GM10248 (cell line): ENCODE results near the gene EEFSEC.

Experiments used
- CTCF ChIA-PET: fragments of 300-600 bp; sonication (Branson Sonifier 250); formaldehyde crosslinking; extraction: SDS; loops from one replicate; lab custom pipeline; 2021; ENCODE audit warnings: antibody characterized with exemption; lab: Yijun Ruan, JAX
- POLR2A ChIA-PET: fragments of 350-650 bp; sonication (Branson Sonifier 250); formaldehyde crosslinking; extraction: SDS; loops from one replicate; lab custom pipeline; 2020; ENCODE audit warnings: antibody characterized with exemption; lab: Yijun Ruan, JAX
- DNase-seq: peaks from one replicate; pipeline ENCODE4 v3.0.0; 2012; ENCODE audit errors: extremely low spot score
- TF ChIP-seq, protein P1 (sequence below): IDR thresholded peaks from 2 replicates; pipeline ENCODE4 v1.5.1; 2012; ENCODE audit warnings: mild to moderate bottlenecking, low read depth; ENCODE audit errors: extremely low read depth, missing control alignments, control extremely low read depth

Gene EEFSEC

DNA sequence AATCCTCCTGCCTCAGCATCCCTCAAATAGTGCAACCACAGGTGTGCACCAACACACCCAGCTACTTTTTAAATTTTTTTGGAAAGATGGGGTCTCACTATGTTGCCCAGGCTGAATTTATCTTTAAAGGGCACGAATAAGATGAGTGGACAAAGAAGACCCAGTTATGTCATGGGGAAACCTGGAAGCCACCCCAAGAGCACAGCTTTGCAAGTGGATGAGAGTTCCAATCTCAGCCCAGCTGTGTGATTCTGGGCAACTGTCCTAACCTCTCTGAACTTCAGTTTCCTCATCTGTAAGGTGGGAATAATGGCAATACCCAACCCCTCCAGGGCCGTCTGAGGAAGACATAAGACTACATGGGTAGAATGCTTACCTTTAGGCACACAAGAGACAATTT lies 281.2 kb downstream of the EEFSEC start:
- DNase-seq = no peak
- CTCF ChIA-PET = interaction anchor here (1.0 to 3.6 kb wide), 3 partner anchors 9 to 339 kb away, joined by 3 to 18 read pairs (median 3); no protein-coding TSS in a partner anchor
- POLR2A ChIA-PET = no interaction called here
- TF ChIP-seq, protein P1, sequence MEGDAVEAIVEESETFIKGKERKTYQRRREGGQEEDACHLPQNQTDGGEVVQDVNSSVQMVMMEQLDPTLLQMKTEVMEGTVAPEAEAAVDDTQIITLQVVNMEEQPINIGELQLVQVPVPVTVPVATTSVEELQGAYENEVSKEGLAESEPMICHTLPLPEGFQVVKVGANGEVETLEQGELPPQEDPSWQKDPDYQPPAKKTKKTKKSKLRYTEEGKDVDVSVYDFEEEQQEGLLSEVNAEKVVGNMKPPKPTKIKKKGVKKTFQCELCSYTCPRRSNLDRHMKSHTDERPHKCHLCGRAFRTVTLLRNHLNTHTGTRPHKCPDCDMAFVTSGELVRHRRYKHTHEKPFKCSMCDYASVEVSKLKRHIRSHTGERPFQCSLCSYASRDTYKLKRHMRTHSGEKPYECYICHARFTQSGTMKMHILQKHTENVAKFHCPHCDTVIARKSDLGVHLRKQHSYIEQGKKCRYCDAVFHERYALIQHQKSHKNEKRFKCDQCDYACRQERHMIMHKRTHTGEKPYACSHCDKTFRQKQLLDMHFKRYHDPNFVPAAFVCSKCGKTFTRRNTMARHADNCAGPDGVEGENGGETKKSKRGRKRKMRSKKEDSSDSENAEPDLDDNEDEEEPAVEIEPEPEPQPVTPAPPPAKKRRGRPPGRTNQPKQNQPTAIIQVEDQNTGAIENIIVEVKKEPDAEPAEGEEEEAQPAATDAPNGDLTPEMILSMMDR = no peak

DNA sequence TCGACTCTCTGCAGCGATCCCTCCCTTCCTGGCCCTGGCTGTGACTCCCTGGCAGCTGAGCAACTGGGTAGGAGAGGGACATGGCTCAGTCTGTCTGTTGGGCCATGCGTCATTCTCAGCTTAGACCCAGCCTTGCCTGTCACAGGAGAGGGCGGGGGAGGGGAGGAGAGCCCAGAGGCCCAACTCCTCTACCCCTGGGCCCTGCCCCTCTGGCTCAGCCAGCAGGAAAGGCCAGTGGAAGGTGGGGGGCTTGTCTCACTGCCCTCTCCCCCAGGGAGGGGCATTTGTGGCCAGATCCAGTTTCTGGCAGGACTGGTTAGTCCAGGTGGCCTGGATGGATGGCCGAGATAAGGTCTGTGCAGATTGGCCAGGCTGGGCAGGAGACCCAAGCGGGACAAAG lies 281.8 kb downstream of the EEFSEC start:
- no peak for DNase-seq
- ChIA-PET CTCF (interaction anchor here (1.0 to 3.6 kb wide), 3 partner anchors 10 to 340 kb away, joined by 3 to 18 read pairs (median 3); no protein-coding TSS in a partner anchor), POLR2A (no interaction called here)
- TF ChIP-seq, protein P1 = no peak

DNA sequence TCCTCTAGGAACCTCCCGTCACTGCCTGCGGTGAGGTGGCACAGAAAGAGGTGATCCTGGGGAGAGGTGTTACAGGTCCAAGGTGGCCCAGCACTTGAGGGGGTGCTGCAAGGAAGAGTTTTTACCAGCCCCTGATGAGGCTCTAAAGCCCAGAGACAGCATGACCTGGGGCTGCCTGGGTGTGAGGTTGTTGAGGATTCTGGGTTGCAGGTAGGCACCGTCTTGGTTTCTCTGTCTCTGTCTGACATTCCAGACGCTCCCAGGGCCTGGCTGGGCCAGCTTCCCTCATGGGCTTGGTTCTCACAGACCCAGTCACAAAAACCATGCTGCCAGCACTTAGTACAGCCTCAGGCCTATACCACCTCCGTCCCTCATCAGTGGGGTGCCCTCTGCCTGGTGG lies 282.3 kb downstream of the EEFSEC start:
- DNase-seq = no peak
- CTCF ChIA-PET = interaction anchor here (3.6 kb wide), 1 partner anchor 10 kb away, joined by 18 read pairs; no protein-coding TSS in a partner anchor
- POLR2A ChIA-PET = no interaction called here
- TF ChIP-seq, protein P1 = no peak

DNA sequence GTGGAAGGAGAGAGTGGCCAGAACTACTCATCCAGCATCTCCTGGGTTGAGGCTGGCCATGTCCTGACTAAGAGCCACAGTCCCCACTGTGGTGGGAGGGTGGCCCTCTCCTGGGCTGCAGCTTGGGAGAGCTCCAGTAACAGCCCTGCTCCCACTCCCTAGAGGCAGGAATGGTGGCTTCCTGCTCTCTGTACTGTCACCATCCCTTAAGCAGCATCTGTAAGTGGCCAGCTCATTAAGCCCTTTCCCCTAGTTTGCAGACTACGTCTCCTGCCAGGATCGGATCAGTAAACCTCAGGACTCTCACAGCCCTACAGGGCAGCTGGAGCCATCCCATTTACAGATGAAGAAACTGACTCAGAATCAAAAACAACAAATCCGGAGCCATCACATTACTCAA lies 282.9 kb downstream of the EEFSEC start:
- DNase-seq = no peak
- ChIA-PET POLR2A (no interaction called here), CTCF (interaction anchor here (3.6 kb wide), 1 partner anchor 11 kb away, joined by 18 read pairs; no protein-coding TSS in a partner anchor)
- TF ChIP-seq, protein P1 = no peak

DNA sequence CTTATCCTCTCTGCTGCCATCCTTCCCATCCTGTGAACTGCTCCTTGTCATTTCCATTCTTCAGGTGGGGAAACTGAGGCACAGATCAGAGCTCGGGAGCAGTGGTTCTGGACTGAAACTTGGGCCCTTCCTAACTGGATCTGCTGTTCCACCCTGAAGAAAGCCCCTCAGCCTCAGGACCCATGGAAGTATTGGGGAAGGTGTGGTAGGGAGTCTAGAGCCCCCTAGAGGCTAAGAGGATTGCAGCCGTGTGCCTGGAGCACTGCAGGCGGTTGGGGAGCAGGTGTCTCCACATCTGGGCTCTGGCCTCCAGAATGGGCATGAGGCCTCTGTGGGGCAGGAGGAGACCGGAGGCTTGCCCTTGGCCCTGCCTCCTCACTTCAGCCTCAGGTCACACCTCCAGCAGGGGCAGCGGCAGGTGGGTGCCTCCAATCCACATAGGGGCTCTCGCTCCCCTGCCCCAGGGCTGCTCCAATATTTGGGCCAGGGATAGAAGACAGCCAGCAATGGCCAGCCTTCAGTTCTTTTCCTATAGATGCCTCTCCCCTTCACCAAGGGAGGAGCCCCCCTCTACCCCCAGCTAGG lies 285.3 kb downstream of the EEFSEC start:
- TF ChIP-seq, protein P1 = peak; percentile 49
- CTCF ChIA-PET = interaction anchor here (0.9 to 1.8 kb wide), 8 partner anchors 9 to 169 kb away, joined by 3 to 9 read pairs (median 4); no protein-coding TSS in a partner anchor
- no peak for DNase-seq
- POLR2A ChIA-PET = no interaction called here

DNA sequence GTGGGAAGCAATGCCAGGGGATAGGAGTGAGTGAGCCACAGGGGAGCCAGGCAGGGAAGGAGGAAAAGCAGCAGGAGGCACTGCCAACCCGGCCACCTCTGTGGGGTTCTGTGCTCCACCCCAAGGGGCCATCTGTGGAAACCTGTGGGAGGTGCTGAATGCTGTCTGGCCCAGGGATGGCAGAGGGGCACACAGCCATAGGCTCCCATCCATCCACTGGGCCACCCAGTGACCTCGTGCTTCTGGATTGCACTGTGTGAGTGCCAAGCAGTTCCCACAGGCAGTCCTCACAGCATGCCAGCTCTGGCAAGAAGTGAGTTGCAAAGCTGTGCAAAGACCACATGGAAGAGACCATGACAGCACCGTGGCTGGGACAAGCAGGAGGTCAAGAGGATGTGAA lies 285.9 kb downstream of the EEFSEC start:
- ChIA-PET POLR2A (no interaction called here), CTCF (interaction anchor here (0.9 to 1.8 kb wide), 6 partner anchors 8 to 168 kb away, joined by 3 to 5 read pairs (median 4); no protein-coding TSS in a partner anchor)
- DNase-seq = no peak
- TF ChIP-seq, protein P1 = no peak
